Nucleus accumbens (tissue), 56 donors: Measurements from ENCODE around the gene RAB40B.
A peak's percentile ranks its signal among the peaks of the same experiment; 100 is the strongest.

ENCODE experiments used
- DNase-seq, 56 donors: peaks; one replicate each; lab custom pipeline; 2025; lab: John Stamatoyannopoulos, UW

The RAB40B gene

DNA sequence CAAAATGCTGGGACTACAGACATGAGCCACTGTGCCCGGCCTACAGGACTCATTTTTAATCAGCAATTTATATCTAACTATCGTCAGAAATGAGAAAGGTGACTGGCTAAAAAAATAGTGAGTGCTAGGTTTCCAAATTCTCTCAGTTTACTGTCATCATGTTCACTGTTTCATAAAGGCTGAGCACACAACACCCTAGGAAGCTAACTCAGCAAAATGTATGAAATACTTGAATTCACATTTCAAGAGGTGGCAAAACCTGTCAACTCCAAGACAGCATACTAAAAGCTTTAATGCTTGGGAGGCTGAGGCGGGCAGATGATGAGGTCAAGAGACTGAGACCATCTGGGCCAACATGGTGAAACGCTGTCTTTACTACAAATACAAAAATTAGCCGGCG is 67.0 kb downstream of the RAB40B start:
- no peak for DNase-seq

DNA sequence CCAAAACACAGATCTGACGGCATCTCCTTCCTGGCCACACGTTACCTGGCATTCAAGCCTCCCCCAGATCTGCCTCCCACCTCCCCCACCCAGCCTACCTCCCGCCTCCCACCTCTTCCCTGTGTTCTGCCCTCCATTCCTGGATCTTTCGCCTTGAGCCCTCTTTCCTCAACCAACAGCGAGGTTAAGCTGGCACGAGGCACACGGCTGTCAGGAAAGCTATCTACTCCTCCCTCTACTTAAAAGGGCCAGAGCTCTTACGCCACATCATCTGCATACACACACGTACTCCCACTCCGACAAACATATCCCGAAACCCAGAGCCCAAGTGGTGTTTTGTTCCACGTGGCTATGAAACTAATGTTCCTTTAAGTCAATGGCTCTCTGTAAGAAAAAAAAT is 68.3 kb downstream of the RAB40B start:
- no peak for DNase-seq

DNA sequence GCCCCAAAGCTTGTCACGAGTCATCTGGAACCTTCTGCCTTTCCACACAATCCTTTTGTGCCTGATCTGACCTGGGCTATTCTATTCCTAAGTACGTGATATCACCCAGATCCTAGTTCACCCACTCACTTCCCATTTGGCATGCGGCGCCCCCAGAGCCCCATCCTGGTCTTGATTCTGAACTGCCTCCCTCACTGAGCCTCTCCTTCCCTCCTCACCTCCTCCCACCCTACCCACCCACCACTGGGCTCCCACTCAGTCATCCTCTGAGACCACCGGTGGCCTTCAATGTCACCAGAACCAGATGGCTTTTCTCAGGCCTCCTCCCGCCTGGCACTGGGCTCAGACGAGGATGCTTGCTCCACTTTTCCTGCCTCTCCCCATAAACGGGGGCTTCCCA is 68.8 kb downstream of the RAB40B start:
- no peak for DNase-seq

DNA sequence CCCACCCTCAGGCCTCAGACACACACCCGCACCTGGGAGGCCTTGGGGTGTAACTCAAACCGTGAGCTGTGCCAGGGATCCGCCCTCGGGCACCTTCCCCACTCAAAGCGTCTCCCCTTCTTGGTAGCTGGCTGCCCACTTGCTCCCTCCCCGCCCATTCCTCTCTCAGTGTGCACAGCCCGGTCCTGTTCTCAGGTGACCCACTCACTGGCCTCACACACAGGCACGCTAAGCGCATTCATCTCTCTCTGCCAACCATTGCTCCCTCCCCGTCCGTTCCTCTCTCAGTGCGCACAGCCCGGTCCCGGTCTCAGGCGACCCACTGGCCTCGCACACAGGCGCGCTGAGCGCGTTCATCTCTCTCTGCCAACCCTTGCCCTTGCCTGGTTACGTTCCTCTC is 71.1 kb downstream of the RAB40B start:
- DNase-seq: no peak

DNA sequence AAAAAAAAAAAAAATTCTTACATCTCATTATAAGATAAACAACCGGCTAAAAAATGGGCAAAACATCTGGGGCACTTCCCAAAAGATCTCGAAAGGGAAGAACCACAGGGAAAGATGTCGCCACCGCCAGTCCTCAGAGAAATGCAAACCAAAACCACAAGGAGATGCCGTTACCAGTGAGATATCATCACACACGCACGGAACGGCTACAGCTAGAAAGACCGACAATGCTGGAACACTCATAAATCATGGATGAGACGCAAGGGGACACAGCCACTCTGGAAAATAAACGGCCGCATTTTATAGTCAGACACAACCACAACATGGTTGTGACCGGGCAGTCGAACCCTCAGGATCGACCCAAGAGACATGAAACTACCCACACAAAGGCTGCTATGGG is 74.8 kb downstream of the RAB40B start:
- DNase-seq: no peak

DNA sequence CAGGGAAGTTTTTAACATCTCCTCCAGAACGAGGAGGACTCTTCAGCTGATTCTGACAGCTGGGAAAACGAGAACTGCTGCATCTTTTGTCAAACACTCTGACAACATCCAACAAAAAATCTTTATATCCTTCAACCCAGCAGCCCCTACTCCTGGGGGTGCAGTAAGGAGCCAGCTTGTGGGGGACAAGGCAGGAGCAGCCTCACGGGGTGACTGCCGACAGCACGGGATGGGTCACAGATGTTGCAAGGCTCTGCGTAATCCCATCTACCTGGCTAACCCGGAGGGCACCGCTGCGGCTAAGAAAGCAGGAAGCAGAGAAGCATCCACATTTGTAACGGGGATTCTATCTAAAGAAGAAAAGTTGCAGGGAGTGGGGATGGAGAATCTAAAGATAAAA is 78.9 kb downstream of the RAB40B start:
- no peak for DNase-seq

DNA sequence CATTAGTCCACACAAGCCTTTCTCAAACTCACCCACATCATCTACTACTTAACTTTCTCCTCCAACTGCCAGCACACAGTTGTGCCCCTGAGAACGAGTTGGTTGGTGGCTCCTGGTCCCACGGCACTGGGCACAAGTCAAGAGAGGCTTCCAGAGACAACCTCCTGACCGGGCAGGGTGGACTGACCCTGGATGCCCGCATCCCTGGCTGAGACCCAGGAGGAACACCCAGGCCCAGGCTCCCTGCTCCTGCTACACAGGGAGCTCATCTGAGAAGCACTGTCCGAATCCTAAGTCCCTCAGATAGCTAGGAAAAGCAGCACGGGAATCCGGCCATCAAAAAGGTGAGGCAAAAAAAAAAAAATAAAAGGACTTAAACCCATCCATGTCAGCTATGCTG is 79.3 kb downstream of the RAB40B start:
- DNase-seq: no peak

DNA sequence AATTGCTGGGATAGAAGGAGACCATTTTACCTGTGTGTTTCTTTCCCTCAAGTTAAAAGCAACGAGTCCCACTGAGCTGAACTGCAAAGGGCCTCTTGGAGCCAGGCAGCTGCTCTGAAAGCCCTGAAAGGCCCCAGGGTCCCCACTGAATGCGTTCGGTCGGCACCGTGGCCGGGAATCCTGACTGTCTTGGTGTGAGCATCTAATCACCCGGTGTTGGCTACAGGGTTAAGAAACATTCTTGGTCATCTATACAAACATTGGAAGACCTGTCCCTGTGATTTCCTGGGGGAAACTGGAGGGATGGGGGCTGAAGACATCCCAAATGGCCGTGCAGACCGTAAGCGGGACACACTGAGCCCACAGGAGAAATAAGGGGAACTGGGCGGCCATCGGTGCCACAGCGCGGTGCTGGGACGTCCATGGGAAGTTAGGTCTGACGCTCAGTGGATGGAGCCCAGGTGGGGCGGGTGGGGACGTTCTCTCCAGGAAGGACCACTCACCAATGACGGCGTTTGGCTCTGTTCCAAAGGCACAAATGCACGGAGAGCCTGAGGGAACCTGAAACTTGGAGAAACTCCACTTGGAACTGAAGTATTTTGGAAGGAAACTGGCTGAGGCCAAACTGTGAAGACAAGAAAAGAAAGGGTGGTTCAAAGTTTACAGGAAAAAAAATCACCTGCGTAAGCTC is 82.3 kb downstream of the RAB40B start:
- no peak for DNase-seq

DNA sequence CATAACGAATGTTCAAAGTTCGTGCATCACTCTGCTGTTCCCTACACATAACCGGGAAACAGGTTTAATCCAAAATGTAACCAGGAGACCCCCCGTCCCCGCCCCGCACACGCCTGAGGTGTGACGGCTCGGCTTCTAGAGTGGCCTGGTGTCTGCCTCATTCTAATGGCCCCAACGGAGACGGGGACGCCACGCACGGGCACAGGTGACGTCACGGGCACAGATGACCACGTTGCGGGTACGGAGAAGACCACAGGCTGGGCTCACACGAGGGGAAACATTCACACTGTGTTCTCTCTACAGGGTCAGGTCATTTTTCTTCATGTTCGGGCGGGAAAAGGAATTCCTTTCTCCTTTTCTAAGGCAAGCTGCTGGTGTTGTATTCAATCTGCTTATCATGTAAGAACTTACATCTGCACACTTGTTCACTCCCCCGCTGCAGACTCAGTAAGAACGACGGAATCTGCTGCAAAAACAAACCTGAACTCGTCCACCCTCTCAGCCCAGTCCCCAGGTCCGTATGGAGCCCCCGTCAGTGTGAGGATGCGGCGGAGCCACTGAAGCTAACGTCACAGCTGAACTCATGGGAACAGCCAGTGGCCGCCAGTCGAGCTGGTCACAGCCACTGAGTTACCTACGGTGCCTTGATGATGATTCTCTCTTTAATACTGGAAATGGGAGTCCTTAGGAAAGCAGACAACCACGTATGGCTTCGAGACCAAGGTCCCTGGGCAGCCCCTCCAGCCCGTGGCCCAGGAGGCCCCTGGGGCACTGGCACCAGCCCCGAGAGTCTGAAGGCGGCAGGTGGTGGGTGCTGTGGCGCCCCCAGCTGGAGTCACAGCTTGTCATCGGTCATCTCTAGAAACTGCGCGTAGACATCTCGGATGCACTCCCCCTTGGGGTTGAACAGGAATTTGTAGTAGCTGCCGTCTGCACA is 83.1 kb downstream of the RAB40B start:
- no peak for DNase-seq

DNA sequence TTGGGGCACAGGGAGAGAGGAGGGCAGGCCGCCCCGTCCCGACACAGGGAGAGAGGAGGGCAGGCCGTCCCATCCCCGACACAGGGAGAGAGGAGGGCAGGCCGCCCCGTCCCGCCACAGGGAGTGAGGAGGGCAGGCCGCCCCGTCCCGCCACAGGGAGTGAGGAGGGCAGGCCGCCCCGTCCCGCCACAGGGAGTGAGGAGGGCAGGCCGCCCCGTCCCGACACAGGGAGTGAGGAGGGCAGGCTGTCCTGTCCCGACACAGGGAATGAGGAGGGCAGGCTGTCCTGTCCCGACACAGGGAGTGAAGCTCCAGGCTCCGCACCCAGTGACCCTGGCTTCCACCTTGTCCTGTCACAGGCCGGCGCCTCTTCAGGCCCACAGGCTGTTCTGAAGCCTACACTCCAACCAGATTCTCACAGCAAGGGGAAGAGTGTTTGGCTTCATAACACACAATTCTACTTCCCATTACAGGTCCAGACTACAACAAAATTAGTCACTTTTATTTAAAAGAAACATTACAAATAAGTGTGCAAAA is 84.3 kb downstream of the RAB40B start:
- DNase-seq: no peak

DNA sequence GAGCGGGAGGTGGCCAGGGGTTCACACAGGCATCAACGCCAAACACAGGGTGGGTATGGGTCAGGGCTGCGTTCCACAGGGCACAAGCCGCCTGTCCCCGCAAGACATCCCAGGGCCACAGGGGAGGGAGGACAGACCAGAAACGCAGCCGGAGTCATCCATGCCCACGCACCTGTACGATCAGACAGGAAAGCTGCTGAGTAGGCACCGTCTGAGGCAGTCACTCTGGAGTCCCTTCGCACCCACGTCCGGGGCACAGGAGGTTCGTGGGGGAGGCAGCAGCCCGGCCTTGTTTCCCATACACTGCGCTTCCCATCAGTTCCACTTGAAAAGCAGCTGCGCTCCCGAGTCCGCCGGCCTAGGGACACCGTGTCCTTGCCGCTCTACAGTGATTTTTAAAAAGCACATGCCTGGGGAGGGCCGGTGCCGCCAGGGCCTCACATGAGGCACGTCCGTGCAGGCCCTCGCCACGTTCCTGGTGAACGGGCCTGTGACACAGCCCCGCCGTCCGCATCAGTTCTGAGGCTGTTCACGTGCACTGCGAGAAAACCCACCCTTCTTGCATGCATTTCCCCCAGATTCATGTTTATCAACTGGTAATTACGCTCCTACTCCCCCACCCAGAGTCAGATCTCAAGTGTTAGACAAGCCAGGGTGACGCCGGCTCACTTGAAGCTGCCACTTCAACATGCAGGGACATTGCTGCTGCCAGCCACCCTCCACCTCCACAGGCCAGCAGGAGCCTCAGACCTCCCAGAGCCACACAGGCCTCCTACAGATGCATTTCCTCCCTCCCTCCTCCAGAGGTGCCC is 85.0 kb downstream of the RAB40B start:
- peak in 3 of 56 donors; percentile 24 to 35 (median 29) for DNase-seq

DNA sequence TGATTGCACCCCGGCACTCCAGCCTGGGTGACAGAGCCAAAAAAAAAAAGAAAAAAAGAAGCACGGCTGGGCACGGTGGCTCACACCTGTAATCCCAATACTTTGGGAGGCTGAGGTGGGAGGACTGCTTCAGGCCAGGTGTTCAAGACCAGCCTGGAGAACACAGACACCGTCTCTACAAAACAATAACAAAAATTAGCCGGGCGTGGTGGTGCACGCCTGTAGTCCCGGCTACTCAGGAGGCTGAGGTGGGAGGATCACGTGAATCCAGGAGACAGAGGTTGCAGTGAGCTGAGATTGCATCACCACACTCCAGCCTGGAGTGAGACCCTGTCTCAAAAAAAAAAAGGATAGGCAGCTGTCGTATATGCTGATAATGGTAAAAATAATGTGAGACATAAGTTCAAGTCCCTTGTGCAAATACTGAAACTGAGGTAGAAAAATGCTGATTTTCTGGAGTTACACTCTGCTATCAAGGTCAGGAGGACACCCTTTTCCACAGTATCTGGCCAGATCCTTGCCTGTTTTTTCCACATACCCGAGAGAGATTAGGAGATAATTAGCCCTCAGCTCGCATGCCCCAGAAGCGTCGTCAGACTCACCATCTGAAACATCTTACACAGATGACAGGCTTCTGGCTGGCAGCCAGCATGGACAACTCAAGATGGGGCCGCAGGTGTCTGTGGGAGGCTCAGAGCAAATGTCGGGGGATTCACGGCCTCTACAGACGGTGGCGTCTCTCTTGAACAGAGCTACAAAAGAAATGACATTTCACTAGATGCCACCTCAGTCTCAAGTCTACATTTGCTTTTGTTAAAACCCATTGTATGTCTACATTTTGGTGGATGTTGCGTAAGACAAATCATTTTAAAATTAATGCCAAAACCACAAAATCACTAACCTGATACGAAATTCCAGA is 87.1 kb downstream of the RAB40B start:
- DNase-seq: no peak

DNA sequence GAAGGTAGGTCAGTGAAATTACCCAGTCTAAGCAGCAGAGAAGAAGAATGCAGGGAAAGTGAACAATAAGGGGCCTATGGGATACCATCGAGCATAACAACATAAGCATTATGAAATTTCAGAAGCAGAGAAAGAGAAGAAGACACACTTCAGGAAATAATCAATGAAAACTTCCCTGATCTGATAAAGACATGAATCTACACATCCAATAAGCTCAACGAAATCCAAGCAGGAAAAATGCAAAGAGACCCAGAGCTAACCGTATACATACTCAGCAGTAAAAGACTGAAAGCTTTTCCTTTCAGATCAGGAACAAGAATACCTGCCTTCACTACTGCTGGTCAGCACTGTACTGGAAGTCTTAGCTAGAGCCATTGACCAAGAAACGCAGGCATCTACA is 88.8 kb downstream of the RAB40B start:
- no peak for DNase-seq

DNA sequence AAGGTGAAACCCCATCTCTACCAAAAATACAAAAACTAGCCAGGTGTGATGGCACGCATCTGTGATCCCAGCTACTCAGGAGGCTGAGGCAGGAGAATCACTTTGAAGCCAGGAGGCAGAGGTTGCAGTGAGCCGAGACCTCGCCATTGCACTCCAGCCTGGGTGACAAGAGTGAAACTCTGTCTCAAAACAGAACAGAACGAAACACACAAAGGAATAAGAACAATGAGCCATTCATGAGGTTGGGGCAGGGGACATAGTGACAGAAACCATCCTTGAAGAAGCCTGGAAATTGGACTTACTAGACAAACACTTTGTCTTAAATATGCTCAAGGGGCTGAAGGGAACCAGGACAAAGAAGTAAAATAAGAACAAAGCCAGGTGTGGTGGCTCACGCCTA is 89.7 kb downstream of the RAB40B start:
- no peak for DNase-seq

DNA sequence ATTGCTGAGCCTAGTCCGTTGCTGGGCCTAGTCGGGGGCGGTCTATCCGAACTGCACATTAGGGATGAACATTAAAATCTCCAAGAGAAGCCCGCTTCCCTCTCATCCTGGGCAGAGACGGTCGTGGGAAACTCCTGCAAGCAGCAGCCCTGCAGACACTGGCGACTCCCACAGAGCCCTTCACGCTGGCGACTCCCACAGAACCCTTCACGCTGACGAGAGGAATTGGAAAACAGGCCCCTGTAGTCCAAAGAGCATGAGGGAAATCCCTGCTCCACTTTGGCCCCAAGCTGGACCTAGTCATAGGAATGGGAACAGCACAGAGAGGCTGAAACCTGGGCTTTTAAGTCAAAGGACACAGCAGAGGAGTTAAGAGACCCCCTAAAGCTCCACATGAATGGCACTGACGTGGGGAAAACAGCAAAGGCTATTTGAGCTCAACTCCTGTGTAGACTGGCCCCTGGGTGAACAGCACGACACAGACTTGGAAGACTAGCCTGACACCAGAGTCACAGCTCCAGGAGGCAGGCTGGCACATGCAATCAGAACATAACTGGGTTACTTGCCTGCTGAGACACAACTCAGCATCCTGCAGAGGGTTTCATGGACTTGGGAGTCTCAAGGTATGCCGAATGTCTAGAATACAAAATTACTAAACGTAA is 92.4 kb downstream of the RAB40B start:
- DNase-seq: no peak
